Pancreas (tissue), 10 donors: ENCODE results near the gene PJA2. TPM values are rescaled to one million over a fixed set of nuclear protein-coding genes. Genes with fewer than 3 reads are reported as not detected.

Source experiments
- ATAC-seq, 4 donors: fragments of 200-7000 bp; cut with Tn5 transposase; one replicate each; pipeline versions ENCODE4 v1.8.0 to v1.9.1; 2020; ENCODE audit warnings: mild to moderate bottlenecking in 4 of 4, moderate library complexity in 4 of 4
- DNase-seq, 6 donors: peaks; one replicate each; pipeline ENCODE4 v3.0.0-alpha.2; 2020
- FAIRE-seq: peaks from 2 replicates; lab custom pipeline; 2012; peaks lifted over from hg19 to GRCh38; lab: Jason Lieb, UNC
- H3K27ac ChIP-seq, 4 donors: fragments of 200-600 bp; sonication (generic); 1 replicate in 3 of 4; 2 replicates in 1 of 4; pipeline versions ENCODE4 v1.5.0 to v1.8.0; 2020
- H3K27me3 ChIP-seq, 4 donors: fragments of 200-600 bp; one replicate each; pipeline ENCODE4 v1.8.0; 2021
- H3K36me3 ChIP-seq, 3 donors: fragments of 200-600 bp; sonication (generic) in 1 of 3; one replicate each; pipeline versions ENCODE4 v1.5.0 to v1.8.0; 2020 to 2021
- H3K4me1 ChIP-seq, 3 donors: fragments of 200-600 bp; one replicate each; pipeline ENCODE4 v1.8.0; 2021
- H3K4me3 ChIP-seq, 4 donors: fragments of 200-600 bp; sonication (generic) in 2 of 4; one replicate each; pipeline versions ENCODE4 v1.5.0 to v1.8.0; 2020 to 2021
- H3K9me3 ChIP-seq, 4 donors: fragments of 200-600 bp; one replicate each; pipeline ENCODE4 v1.8.0; 2021
- WGBS, 2 donors: extraction: QIAGEN DNeasy Blood & Tissue Kit; methylation state at CpG; one replicate each; pipeline ENCODE4 v1.1.7; 2013; 5-methylcytosine and 5-hydroxymethylcytosine counted together
- intact Hi-C, 3 donors: fragments of 100-400 bp; cut with DNase I; formaldehyde crosslinking; loops; one replicate each; pipeline versions ENCODE4 v1.11.1 to v1.14.2; 2022
- polyA plus RNA-seq, 2 donors: library from polyadenylated mRNA; stranded (reverse); fragments of 200-250 nt; gene quantifications; one replicate each; pipeline ENCODE4 v1.2.3, GENCODE V29; 2013
- total RNA-seq, 6 donors: library from RNA; stranded (reverse); fragmentation: NEBNext Ultra II Directional in 4 of 6; extraction: Animal tissue kit (Norgen Biotek cat#: 25700) in 4 of 6; gene quantifications; one replicate each; pipeline versions ENCODE4 v1.2.1 to v1.2.4, GENCODE V29; 2021 to 2023
- TF ChIP-seq, protein P1 (sequence below), 4 donors: fragments of 200-600 bp; sonication (generic) in 3 of 4; IDR thresholded peaks; one replicate each; pipeline versions ENCODE4 v1.5.0 to v1.8.0; 2021; ENCODE audit warnings: antibody characterized with exemption in 4 of 4
- donor health status: healthy with polysubstance abuse.
- donor health status: DM: no; HTN: no; CAD: no; lungs with moderate emphysema.
- donor health status: DM: no; HTN: no; CAD: no.
- donor health status: control.
- donor health status: control.
- donor health status: Bipolar disorder and iron deficiency.
- donor health status: DM: yes; HTN: yes; CAD: no.
- donor health status: DM: no; HTN: no; CAD: no.
- donor health status: DM: no; HTN: no; CAD: no.
- donor health status: DM: yes; HTN: yes; CAD: no.

The PJA2 gene
- total and polyA plus RNA-seq, 8 donors = 10.4 to 49.7 (median 31.1) TPM

DNA sequence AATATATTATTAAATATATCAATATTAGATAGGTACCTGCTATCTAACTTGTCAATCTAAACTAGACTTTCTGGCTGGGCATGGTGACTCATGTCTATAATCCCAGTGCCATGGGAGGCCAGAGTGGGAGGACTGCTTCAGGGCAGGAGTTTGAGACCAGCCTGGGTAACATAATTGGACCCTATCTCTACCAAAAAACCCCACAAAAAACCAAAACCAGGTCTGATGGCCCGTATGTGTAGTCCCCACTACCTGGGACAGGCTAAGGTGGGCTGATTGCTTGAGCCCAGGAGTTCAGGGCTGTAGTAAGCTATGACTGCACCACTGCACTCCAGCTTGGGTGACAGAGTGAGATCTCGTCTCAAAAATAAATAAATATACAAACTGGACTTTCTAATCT lies 55.0 kb downstream of the PJA2 start:
- no peak for FAIRE-seq
- Histone ChIP-seq H3K4me3 (no peak overlapping the region), H3K27me3 (no peaks in the 10 kb centered on the region), H3K9me3 (no peaks in the 10 kb centered on the region), H3K36me3 (no peaks in the 10 kb centered on the region), H3K4me1 (no peaks in the 10 kb centered on the region), H3K27ac (no peak overlapping the region)
- ATAC-seq = peak; percentile 37 to 64 (median 50)
- DNase-seq = peak in 1 of 6 donors; percentile 18
- 67 to 80% methylated on average over 2 of the region's 2 CpGs for WGBS, 2 donors
- TF ChIP-seq, protein P1, sequence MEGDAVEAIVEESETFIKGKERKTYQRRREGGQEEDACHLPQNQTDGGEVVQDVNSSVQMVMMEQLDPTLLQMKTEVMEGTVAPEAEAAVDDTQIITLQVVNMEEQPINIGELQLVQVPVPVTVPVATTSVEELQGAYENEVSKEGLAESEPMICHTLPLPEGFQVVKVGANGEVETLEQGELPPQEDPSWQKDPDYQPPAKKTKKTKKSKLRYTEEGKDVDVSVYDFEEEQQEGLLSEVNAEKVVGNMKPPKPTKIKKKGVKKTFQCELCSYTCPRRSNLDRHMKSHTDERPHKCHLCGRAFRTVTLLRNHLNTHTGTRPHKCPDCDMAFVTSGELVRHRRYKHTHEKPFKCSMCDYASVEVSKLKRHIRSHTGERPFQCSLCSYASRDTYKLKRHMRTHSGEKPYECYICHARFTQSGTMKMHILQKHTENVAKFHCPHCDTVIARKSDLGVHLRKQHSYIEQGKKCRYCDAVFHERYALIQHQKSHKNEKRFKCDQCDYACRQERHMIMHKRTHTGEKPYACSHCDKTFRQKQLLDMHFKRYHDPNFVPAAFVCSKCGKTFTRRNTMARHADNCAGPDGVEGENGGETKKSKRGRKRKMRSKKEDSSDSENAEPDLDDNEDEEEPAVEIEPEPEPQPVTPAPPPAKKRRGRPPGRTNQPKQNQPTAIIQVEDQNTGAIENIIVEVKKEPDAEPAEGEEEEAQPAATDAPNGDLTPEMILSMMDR (IDR thresholded peaks at IDR 0.05) = no peak
- intact Hi-C loops = no loop called here

DNA sequence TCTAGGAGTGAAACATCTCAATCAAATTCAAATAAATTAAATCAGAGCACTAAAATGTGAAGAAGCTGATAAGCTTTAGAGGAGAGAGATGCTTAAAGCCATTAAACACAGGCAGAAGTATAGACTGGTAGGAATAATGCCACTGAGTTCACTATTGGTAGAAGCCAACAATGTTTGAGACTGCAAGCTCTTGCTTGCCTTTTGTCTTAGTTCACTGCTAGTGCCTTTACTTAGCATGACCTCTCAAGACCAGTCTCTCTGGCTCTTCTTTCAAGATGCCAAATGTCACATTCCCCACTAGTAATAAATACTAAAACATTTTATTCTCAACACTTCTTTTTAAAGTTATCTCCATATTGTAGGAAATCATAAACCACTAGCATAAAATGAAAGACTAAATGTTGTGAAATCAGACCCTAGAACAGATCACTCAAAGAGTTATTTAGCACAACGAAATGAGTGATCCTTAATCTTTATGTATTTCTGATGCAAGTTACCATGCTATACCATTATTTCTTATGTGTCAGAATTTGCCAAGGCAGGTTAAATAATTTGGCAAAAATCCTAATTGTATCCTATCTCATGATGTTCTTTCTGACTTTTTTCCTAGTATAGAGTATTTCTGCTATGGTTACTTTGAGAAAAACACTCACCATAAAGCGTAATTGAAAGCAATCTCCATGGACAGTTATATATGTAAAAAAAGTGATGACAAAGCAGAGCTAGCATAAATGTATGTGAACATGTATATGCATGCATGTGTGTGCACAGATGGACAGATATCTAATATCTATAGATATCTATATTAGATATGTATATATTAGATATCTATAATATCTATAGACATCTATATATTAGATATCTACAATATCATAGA lies 57.5 kb downstream of the PJA2 start:
- Histone ChIP-seq H3K27ac (no peak overlapping the region), H3K9me3 (no peaks in the 10 kb centered on the region), H3K27me3 (no peaks in the 10 kb centered on the region), H3K4me3 (no peak overlapping the region), H3K36me3 (no peaks in the 10 kb centered on the region), H3K4me1 (no peaks in the 10 kb centered on the region)
- 90 to 94% methylated on average over 2 of the region's 2 CpGs for WGBS, 2 donors
- DNase-seq = no peak
- TF ChIP-seq, protein P1 (IDR thresholded peaks at IDR 0.05) = no peak
- peak; percentile 64 for FAIRE-seq
- peak; percentile 24 to 43 (median 28) for ATAC-seq
- intact Hi-C loops = no loop called here

DNA sequence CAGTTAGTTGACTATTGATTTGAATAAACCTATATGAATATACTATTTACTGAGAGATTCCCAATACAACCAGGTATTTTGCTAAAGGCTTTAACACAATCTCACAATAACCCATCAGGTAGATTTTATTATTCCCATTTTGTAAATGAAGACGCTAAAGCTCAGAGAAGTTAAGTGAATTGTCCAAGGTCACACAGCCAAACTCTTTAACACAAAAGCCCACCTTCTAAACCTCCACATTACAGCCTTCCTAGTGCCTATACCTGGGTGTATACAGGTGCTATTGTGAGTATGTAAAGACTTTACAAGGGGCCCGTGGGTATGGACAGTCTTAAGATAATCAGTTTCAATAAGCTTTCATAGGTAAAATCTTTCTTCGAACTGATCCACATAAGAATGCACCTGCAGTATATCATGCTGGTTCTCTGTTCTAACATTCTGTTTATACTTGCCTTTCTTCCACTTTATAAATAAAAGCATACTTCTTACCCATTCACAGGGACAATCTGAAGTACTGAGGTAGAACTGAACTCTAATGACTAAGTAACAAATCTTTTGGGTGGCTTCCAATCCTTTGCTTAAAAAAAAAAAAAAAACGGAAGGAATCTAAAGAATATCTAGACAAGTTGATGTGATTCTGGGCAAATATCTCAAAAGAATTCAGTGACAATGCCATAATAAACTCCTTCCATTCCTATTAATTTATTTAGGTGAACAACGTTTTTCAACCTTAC lies 59.1 kb downstream of the PJA2 start:
- Histone ChIP-seq H3K4me1 (no peaks in the 10 kb centered on the region), H3K27ac (no peak overlapping the region), H3K27me3 (no peaks in the 10 kb centered on the region), H3K36me3 (no peaks in the 10 kb centered on the region), H3K9me3 (no peaks in the 10 kb centered on the region), H3K4me3 (no peak overlapping the region)
- FAIRE-seq = no peak
- TF ChIP-seq, protein P1 (IDR thresholded peaks at IDR 0.05) = no peak
- DNase-seq = no peak
- 66 to 68% methylated on average over 5 of the region's 5 CpGs for WGBS, 2 donors
- intact Hi-C loops = no loop called here
- no peak for ATAC-seq

DNA sequence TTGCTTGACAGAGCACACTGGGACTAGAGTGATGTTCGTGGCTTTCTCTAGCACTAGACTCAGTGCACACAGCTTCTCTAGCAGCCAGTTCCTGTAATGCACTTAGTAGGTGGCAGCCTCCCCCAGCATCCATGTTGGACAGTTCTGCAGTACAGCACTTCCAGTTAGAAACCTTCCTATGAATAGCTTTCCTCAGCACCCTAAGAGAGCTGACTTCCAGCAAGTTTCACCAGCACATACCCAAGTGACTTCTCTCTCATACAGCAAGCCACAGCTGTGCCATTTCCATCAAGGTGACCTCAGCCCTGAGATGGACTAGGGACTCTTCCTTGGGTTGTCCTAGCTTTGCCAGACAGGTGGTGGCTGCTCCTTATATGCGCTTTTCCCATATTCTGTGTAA lies 60.4 kb downstream of the PJA2 start:
- no peaks in the 10 kb centered on the region for H3K4me1 ChIP-seq
- TF ChIP-seq, protein P1 (IDR thresholded peaks at IDR 0.05) = no peak
- FAIRE-seq = no peak
- peak in 1 of 4 donors; percentile 27 for ATAC-seq
- no peak overlapping the region for H3K27ac ChIP-seq
- peaks cover 0 to 4% (median 0%) of the 10 kb centered on the region in 3 donors for H3K36me3 ChIP-seq
- no peaks in the 10 kb centered on the region for H3K9me3 ChIP-seq
- DNase-seq = no peak
- WGBS, 2 donors = 82 to 86% methylated on average over 2 of the region's 2 CpGs
- no peak overlapping the region for H3K4me3 ChIP-seq
- H3K27me3 ChIP-seq = no peaks in the 10 kb centered on the region
- intact Hi-C loops = no loop called here
